Parathyroid adenoma (tissue), 2 donors: ENCODE measurements around the gene IGF1R.

Source experiments
- H2AFZ ChIP-seq: fragments of 300-600 bp; sonication (generic); one replicate; pipeline ENCODE4 v1.7.0; 2017; ENCODE audit warnings: antibody characterized with exemption, mild to moderate bottlenecking
- H3K27ac ChIP-seq: fragments of 300-600 bp; sonication (generic); one replicate; pipeline ENCODE4 v1.7.0; 2017
- H3K27me3 ChIP-seq: fragments of 300-600 bp; sonication (generic); one replicate; pipeline ENCODE4 v1.7.0; 2017; ENCODE audit warnings: low read length; ENCODE audit not compliant: control insufficient read depth, insufficient read depth
- H3K36me3 ChIP-seq: fragments of 300-600 bp; sonication (generic); one replicate; pipeline ENCODE4 v1.7.0; 2017; ENCODE audit warnings: low read length; ENCODE audit not compliant: control insufficient read depth, insufficient read depth
- H3K4me1 ChIP-seq: fragments of 300-600 bp; sonication (generic); one replicate; pipeline ENCODE4 v1.7.0; 2017; ENCODE audit warnings: control low read depth
- H3K4me2 ChIP-seq: fragments of 300-600 bp; sonication (generic); one replicate; pipeline ENCODE4 v1.7.0; 2017; ENCODE audit warnings: low read length
- H3K4me3 ChIP-seq: fragments of 300-600 bp; sonication (generic); one replicate; pipeline ENCODE4 v1.7.0; 2017; ENCODE audit warnings: low read depth, low read length
- H3K79me2 ChIP-seq: fragments of 300-600 bp; sonication (generic); one replicate; pipeline ENCODE4 v1.7.0; 2017; ENCODE audit warnings: control low read depth
- H3K9ac ChIP-seq: fragments of 300-600 bp; sonication (generic); one replicate; pipeline ENCODE4 v1.7.0; 2017; ENCODE audit warnings: mild to moderate bottlenecking
- H3K9me3 ChIP-seq: fragments of 300-600 bp; sonication (generic); one replicate; pipeline ENCODE4 v1.7.0; 2017; ENCODE audit warnings: low read length; ENCODE audit not compliant: control insufficient read depth
- CTCF ChIP-seq: fragments of 300-600 bp; sonication (generic); IDR thresholded peaks from one replicate; pipeline ENCODE4 v1.7.0; 2017; ENCODE audit warnings: antibody characterized with exemption, mild to moderate bottlenecking
- donor health status: primary hyperparathyroidism.

Gene IGF1R

GRCh38 chr15:98647026-98647773 lies 1.1 kb upstream of the IGF1R start:
- no peaks in the 10 kb centered on the region for H3K36me3 ChIP-seq
- no peaks in the 10 kb centered on the region for H3K79me2 ChIP-seq
- peak overlapping the region; percentile 84 for H2AFZ ChIP-seq
- H3K9me3 ChIP-seq: no peaks in the 10 kb centered on the region
- no peak overlapping the region for H3K9ac ChIP-seq
- no peak overlapping the region for H3K27ac ChIP-seq
- H3K4me3 ChIP-seq: peak overlapping the region; percentile 57
- H3K27me3 ChIP-seq: no peaks in the 10 kb centered on the region
- no peaks in the 10 kb centered on the region for H3K4me1 ChIP-seq
- H3K4me2 ChIP-seq: peak overlapping the region; percentile 84
- no peak for TF ChIP-seq CTCF

- H3K4me1 ChIP-seq: no peaks in the 10 kb centered on the region
- peak overlapping the region; percentile 70 for H2AFZ ChIP-seq
- no peak for TF ChIP-seq CTCF
- peak overlapping the region; percentile 70 for H3K4me2 ChIP-seq
- no peak overlapping the region for H3K9ac ChIP-seq
- no peaks in the 10 kb centered on the region for H3K36me3 ChIP-seq
- no peaks in the 10 kb centered on the region for H3K9me3 ChIP-seq
- H3K4me3 ChIP-seq: peak overlapping the region; percentile 57
- H3K27me3 ChIP-seq: no peaks in the 10 kb centered on the region
- H3K27ac ChIP-seq: no peak overlapping the region
- no peaks in the 10 kb centered on the region for H3K79me2 ChIP-seq
Measured at GRCh38 chr15:98648654-98649471, 524 bp downstream of the IGF1R start.

- Histone ChIP-seq H3K4me1 (no peaks in the 10 kb centered on the region), H3K36me3 (no peaks in the 10 kb centered on the region), H3K27ac (no peak overlapping the region), H2AFZ (peak overlapping the region; percentile 72), H3K4me2 (peak overlapping the region; percentile 70), H3K9me3 (no peaks in the 10 kb centered on the region), H3K4me3 (peak overlapping the region; percentile 55), H3K27me3 (no peaks in the 10 kb centered on the region), H3K79me2 (no peaks in the 10 kb centered on the region), H3K9ac (no peak overlapping the region)
- TF ChIP-seq CTCF: no peak
Measured at GRCh38 chr15:98649472-98650416, 1.4 kb downstream of the IGF1R start.

- H3K4me1 ChIP-seq: no peaks in the 10 kb centered on the region
- no peaks in the 10 kb centered on the region for H3K9me3 ChIP-seq
- H3K79me2 ChIP-seq: no peaks in the 10 kb centered on the region
- peak overlapping the region; percentile 72 for H2AFZ ChIP-seq
- peak overlapping the region; percentile 55 for H3K4me3 ChIP-seq
- H3K9ac ChIP-seq: no peak overlapping the region
- H3K27ac ChIP-seq: no peak overlapping the region
- no peaks in the 10 kb centered on the region for H3K27me3 ChIP-seq
- H3K36me3 ChIP-seq: no peaks in the 10 kb centered on the region
- peak overlapping the region; percentile 70 for H3K4me2 ChIP-seq
- no peak for TF ChIP-seq CTCF
Measured at GRCh38 chr15:98650417-98651035, 2.2 kb downstream of the IGF1R start.
